Measurements from ENCODE around the gene SS18.

GRCh38 chr18:26071725-26072124 lies 18.7 kb downstream of the SS18 start:
- TF ChIP-seq EZH2 (IDR thresholded peaks at IDR 0.05; ENCODE audit: low read depth), result no peak
- no peak for TF ChIP-seq CTCF (conservative IDR thresholded peaks at IDR 0.05)

Data from PC-9 (cell line).